Upper lobe of right lung (tissue), 1 donor: ENCODE results near the gene GP2. TPM values are rescaled to one million over a fixed set of nuclear protein-coding genes. Genes with fewer than 3 reads are reported as not detected.
A peak's percentile ranks its signal among the peaks of the same experiment; 100 is the strongest.

Experiments used
- ATAC-seq: fragments of 200-7000 bp; cut with Tn5 transposase; one replicate; pipeline ENCODE4 v1.9.1; 2020; ENCODE audit warnings: mild to moderate bottlenecking, moderate library complexity
- DNase-seq: peaks from one replicate; pipeline ENCODE4 v3.0.0-alpha.2; 2020
- H3K27ac ChIP-seq: fragments of 200-600 bp; one replicate; pipeline ENCODE4 v1.8.0; 2022
- H3K27me3 ChIP-seq: fragments of 200-600 bp; one replicate; pipeline ENCODE4 v1.8.0; 2022; ENCODE audit warnings: mild to moderate bottlenecking
- H3K36me3 ChIP-seq: fragments of 200-600 bp; one replicate; pipeline ENCODE4 v1.8.0; 2022
- H3K4me1 ChIP-seq: fragments of 200-600 bp; one replicate; pipeline ENCODE4 v1.8.0; 2022
- H3K4me3 ChIP-seq: fragments of 200-600 bp; one replicate; pipeline ENCODE4 v1.8.0; 2022; ENCODE audit warnings: mild to moderate bottlenecking
- H3K9me3 ChIP-seq: fragments of 200-600 bp; one replicate; pipeline ENCODE4 v1.8.0; 2022
- CTCF ChIP-seq: fragments of 200-600 bp; IDR thresholded peaks from one replicate; pipeline ENCODE4 v1.8.0; 2022; ENCODE audit warnings: antibody characterized with exemption
- intact Hi-C: fragments of 100-400 bp; cut with DNase I; formaldehyde crosslinking; loops from one replicate; pipeline ENCODE4 v1.11.0; 2022
- long read RNA-seq: library from polyadenylated mRNA; unstranded; transcript quantifications from one replicate; pipeline ENCODE4 v2.0.0, GENCODE V29; 2021
- total RNA-seq: library from RNA; stranded (reverse); fragmentation: NEBNext Ultra II Directional; extraction: Animal tissue kit (Norgen Biotek cat#: 25700); gene quantifications from one replicate; pipeline ENCODE4 v1.2.1, GENCODE V29; 2021
- donor health status: DM: no; HTN: yes; CAD: no; lungs with severe emphysema.

Gene GP2
- not detected for total RNA-seq
- long read RNA-seq, result 0 reads

DNA sequence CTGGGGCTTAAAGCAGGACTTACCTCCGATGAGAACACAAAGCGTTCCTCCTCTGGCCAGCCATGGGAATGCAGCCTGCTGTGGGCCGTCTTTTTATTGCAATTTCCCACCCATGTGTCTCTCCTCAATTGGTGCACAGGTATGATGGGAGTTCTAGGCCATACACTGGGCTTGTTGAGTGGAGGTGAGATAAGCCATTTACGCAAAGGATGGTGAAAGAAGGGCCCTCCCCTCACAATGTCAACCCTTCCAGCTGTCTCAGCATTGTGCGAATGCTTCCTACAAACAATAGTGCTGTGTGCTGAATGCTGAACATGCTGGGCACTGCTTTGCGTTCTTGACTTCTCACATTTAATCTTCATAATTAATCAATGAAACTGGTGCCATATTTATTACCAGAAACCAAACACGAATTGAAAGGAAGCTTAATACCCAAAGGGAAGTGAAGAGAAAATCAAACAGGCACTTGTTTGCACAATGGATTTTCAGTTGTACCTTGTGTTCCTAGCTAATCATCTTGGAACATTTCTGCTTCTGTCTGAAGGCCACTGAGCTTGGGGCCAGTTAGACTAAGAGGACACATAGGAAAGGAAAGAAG is at the start of gene GP2:
GP2 (minus strand) TSS at position 70 of the 598 bp plus-strand sequence. CDS start 1,082 bp downstream, outside the sequence.
- ATAC-seq, result no peak

DNA sequence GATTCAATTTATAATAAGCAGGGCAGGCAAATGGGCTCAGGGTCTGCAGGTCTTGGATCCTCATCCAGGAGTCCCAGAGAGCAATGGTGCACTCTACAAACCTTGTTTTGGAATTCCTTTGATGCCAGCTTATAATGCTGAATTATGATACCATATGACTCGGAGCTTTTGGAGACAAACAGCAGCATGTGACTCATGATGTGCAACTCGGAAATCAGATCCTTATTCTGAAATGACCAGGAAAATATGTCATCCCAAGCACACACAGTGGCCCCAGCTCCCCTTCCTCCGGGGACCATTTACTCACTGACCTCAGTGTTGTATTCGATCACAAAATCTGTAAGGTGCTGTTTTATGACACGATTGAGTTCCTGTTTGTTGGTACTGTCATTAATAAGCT is 45.4 kb upstream of the GP2 start:
- ATAC-seq (no peak), DNase-seq (no peak)
- no peak for TF ChIP-seq CTCF
- intact Hi-C loops, result no loop called here
- Histone ChIP-seq H3K4me1 (no peaks in the 10 kb centered on the region), H3K9me3 (no peaks in the 10 kb centered on the region), H3K27me3 (no peaks in the 10 kb centered on the region), H3K27ac (no peak overlapping the region), H3K36me3 (no peaks in the 10 kb centered on the region), H3K4me3 (no peak overlapping the region)

More for the DNA sequence above, at the start of gene GP2:
- Histone ChIP-seq H3K36me3 (no peaks in the 10 kb centered on the region), H3K27me3 (peaks cover 4% of the 10 kb centered on the region), H3K4me1 (no peaks in the 10 kb centered on the region), H3K9me3 (no peaks in the 10 kb centered on the region), H3K27ac (no peak within 1 kb of the TSS), H3K4me3 (no peak within 1 kb of the TSS)
- no peak for TF ChIP-seq CTCF
- no peak for DNase-seq
- intact Hi-C loops, result no loop called here

GRCh38 chr16:20369452-20370054 is 42.2 kb upstream of the GP2 start:
- Histone ChIP-seq H3K27me3 (no peaks in the 10 kb centered on the region), H3K4me1 (no peaks in the 10 kb centered on the region), H3K4me3 (no peak overlapping the region), H3K9me3 (no peaks in the 10 kb centered on the region), H3K36me3 (no peaks in the 10 kb centered on the region), H3K27ac (no peak overlapping the region)
- intact Hi-C loops, result no loop called here
- DNase-seq (no peak), ATAC-seq (no peak)
- TF ChIP-seq CTCF, result no peak

- no peaks in the 10 kb centered on the region for H3K27me3 ChIP-seq
- no peaks in the 10 kb centered on the region for H3K36me3 ChIP-seq
- DNase-seq (no peak), ATAC-seq (no peak)
- TF ChIP-seq CTCF, result no peak
- intact Hi-C loops, result no loop called here
- H3K4me1 ChIP-seq, result no peaks in the 10 kb centered on the region
- no peaks in the 10 kb centered on the region for H3K9me3 ChIP-seq
- no peak overlapping the region for H3K27ac ChIP-seq
- H3K4me3 ChIP-seq, result no peak overlapping the region
These were observed 36.7 kb upstream of the GP2 start for GRCh38 chr16:20364051-20364450.

DNA sequence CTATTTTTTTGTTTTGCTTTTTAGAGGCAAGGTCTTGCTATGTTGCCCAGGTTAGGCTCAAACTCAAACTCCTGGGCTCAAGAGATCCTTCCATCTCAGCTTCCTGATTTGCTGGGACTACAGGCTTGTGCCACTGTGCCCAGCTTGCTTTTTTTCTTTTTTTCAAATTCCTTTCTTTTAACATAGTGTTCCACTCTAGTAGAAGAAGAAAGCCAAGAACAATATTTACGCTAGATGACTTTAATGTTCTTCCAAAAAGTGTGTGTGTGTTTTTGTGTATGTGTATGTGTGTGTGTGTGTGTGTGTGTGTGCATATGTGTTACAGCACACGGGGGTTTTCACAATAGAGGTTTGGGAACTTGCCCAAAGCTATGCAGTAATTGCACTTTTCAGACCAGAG is 35.9 kb upstream of the GP2 start:
- TF ChIP-seq CTCF, result no peak
- DNase-seq (no peak), ATAC-seq (no peak)
- Histone ChIP-seq H3K36me3 (no peaks in the 10 kb centered on the region), H3K9me3 (no peaks in the 10 kb centered on the region), H3K4me3 (no peak overlapping the region), H3K4me1 (no peaks in the 10 kb centered on the region), H3K27ac (no peak overlapping the region), H3K27me3 (peaks cover under 1% of the 10 kb centered on the region)
- intact Hi-C loops, result no loop called here

DNA sequence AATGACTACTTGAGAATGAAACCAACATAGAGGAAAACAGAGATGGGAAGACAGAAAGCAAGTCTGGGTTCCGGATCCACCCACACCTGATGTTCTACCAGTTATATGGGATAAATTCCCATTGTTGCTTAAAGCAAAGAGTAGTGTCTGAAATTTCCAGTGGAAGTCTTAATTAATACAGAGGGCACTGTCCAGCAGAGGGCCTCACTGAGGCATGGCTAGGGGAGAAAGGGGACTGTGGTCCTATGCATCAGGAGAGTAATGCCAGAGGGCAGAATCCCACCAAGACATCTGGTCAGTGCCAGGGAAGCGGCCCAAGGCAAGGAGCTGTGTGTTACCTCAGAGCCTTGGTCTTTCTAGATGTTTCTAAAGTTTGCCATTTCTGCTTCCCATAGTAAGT is 32.7 kb upstream of the GP2 start:
- DNase-seq (no peak), ATAC-seq (no peak)
- Histone ChIP-seq H3K4me3 (no peak overlapping the region), H3K27me3 (peaks cover 6% of the 10 kb centered on the region), H3K4me1 (no peaks in the 10 kb centered on the region), H3K9me3 (no peaks in the 10 kb centered on the region), H3K27ac (no peak overlapping the region), H3K36me3 (no peaks in the 10 kb centered on the region)
- intact Hi-C loops, result no loop called here
- peak; percentile 18 for TF ChIP-seq CTCF
